GM18870 (cell line): ENCODE measurements around the gene WBP11.
"Not testable (repeated sequence)": the region's sequence is repeated elsewhere in the genome, so short reads cannot be mapped to it uniquely, and the experiment has no call there.

ENCODE experiments used
- ATAC-seq: cut with Tn5 transposase; IDR thresholded peaks from one replicate; pipeline ENCODE4 v1.9.1; 2021; ENCODE audit warnings: moderate library complexity; ENCODE audit not compliant: unreplicated experiment

The WBP11 gene

DNA sequence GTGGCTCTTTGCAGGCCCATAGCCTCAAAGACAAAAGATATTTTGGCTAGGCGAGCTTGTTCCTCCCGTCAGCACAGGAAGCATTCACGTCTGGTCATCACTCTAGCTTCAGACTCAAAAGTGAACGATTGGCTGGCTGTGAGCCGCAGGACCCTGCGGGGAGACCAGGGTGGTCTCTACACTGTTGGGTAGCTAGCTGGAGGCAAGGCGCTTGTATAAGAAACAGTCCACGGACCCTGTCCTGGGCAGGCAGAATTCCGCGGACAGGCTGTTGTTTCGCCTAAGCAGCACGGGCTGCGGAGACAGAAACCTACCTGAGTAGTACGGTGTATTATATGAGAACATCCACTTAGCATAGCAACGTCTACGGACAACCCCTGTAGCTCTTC lies 29.6 kb downstream of the WBP11 start:
- ATAC-seq, result peak; percentile 18

DNA sequence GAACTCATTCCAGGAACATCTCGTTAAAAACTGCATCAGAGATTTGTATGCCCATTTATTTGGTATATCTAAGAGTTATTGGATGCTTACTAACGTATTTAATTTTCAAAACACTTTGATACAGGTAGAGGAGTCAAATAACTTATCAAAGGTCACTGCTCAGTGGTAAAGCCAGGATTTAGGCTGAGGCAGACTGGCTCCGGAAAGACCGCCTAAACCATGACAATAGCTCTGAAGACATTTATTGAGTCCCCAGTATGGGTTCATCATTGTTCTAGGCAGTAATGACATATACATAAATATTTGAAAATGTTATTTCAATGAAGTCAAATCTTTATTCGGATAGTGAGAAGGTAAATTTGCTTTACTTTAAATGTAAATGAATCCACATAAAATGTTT lies 30.3 kb downstream of the WBP11 start:
- ATAC-seq, result no peak

DNA sequence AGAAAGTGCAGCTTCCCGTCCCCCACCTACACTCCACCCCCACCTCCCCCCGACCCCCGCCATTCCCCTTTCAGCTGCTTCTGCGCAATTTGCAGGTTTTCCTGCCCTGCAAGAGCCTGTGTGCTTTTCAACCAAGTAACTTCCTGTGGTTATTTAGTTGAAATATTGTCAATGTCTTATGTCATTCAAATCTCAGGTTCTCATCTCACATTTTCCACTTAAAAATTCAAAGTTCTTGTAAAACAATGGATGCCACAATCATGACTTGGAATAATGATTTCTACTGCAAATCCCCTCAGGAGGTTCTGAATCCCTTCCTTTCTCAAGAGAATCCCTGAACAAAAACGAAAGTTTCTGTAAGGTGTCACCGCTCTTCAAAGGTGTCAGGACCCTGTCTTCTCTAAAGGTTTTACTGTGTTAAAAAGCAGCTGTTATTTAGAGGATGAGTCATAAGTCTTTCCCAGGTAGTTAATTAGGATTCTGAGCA lies 31.6 kb downstream of the WBP11 start:
- ATAC-seq, result no peak

DNA sequence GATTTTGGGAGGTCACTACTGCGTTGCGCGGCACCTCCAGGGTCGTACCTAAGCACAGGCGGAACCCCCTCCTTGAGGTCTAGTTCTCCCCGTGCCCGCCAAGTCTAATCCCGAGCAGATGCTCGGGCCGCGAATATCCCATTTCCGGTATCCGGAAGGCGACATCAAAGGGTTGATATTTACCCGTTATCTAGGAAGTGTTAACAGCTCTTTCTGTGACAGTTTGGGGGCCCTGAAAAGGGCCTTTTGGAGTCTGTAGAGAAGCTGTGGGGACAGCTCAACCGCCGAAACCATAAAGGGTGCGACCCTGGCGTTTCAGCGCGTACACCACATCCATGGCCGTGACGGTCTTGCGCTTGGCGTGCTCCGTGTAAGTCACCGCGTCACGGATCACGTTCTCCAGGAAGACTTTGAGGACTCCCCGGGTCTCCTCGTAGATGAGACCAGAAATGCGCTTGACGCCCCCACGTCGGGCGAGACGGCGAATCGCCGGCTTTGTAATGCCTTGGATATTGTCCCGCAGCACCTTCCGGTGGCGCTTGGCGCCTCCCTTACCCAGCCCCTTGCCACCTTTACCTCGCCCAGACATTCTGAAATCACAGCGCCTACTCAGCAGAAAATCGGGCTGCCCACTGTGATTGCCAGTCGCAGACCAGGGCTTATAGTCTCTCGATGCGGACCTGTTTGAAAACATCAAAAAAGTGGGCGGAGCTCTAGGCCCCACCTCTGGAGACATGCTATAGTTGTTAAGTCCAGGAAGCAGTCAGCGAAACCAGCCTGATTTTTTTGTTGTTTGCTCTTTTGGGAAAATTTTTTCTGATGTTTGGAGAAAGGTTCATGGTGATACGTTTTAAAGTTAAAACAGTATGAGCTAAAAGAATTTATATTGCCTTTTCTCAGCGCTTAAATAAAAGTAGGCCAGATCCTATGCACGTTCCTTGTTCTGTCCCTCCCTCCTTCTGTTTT lies 32.5 kb downstream of the WBP11 start:
- peak; percentile 36 for ATAC-seq

DNA sequence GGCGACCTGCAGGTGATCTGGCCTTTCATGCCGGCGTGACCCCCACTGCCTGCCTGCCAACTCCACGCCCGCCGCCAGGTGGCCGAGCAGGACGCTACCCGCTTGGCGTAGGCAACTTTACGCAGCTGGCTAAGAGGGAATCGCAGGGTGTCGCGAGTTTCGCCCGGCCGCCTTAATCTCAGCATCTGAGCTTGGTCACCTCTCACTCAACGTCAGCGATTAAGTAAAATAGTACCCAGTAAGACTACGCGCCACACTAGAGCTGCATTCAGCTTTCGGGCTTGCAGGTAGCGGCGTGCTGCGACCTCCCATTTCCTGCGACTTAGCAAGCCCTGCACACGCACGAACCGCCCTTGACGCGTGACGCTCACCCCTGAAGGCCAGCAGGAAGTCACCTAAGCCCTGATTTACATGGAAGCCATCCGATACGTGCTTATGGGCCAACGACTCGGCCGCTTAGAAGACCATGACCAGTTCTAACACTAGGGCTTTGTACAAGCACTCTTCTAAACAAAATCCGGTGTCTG lies 33.2 kb downstream of the WBP11 start:
- ATAC-seq, result peak; percentile 26

DNA sequence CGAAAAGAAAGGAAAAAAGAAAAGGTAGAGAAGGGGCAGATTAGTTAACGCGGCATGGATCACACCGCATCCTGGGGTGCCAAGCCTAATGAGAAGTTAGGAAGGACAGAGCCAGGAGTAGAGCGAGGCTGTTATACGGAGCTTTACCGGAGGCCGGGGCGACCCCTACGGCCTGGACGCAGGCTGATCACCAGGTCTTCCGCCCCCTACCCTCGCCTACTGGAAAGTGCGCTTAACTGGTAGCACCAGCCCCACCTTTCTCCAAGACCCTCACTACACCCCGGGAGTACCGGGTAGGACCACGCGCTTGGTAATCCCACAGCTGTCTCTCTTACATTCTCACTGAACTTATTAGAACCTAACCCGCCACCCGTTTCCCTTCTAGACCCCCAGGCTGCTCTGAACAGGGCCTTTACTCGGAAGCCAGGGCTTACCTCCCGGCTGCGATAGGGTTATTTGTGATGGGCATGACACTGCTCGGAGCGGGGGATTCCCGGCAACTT lies 33.8 kb downstream of the WBP11 start:
- ATAC-seq, result no peak

DNA sequence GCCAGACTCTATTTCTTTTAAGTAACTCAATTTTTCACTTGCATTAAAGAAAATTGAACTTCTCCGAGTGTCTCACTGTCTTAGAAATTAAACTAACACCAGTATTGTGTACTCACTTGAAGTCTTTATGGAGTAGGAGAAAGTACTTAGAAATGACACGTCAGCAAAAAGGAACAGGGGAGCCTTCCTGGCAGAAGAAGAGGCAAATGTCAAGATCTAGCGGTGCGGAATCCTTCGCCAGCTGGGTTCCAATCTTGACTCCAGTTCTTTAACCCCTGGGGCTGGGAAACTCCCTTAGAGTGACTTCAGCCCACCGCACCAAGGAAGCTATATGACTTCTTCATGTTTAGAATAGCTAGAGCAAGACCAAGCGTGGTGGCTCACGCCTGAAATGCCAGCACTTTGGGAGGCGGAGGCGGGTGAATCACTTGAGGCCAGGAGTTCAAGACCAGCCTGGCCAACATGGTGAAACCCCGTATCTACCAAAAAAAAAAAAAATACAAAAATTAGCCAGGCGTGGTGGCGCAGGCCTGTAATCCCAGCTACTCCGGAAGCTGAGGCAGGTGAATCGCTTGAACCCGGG lies 34.4 kb downstream of the WBP11 start:
- ATAC-seq, result no peak

DNA sequence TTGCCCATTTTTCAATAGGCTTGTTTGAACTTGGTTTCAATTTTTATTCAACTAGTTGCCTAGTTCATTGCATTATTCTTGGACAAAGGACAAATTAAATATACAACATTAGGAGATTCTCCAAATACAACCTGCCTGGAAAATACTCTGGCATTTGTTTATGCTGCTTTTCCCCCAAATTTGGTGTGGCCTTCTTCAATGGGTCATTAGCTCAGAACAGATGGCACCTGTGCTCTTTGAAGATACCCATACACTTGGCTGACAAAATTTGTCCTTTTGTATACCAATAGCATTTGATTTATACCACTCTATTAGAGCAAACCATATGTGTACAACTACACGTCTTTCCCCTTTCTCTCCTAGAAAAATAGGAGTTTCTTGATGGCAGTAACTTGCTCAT lies 35.7 kb downstream of the WBP11 start:
- no peak for ATAC-seq

DNA sequence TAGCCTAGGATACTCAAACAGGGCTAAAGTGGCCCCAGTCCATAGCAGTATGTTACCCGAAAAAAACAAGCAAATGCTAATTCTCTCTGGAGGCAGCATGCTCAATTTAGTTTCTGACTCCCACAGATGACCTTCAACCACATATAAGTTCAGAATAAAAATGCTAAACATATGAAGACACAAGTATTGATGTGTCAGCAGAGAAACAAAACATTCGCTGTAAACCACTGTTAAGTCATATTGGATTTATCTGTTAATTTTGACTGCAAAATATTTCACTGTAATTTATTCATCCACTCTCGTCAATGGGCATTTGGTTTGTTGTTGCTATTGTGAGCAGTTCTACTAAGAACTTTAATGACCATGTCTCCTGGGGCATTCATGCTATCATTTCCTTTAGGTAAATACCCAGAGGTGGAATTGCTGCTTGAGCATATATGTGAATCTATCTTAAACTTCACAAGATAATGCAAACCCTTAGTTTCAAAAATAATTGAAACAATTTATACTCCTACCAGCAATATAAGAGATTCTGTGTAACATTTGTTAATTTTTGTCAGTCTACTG lies 36.5 kb downstream of the WBP11 start:
- ATAC-seq, result no peak

DNA sequence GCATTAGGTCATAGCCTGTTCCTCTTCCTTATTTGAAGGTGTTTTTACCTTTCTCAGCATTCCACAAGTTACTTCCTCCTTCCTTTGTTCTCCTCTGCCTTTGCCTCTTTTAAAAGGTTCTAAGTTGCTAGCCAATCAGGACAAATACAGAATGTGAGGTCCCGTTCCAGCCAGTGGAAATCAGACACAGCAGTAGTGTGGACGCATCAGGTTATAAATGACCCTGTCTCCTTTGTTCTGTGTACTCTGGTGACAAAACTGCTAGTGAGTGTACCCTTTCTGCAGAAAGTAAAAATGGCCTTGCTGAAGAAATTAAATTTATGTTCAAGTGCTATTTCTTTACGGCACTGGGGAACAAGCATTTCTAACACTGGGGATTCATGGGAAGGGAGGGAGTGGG lies 37.3 kb downstream of the WBP11 start:
- not testable (repeated sequence) for ATAC-seq

DNA sequence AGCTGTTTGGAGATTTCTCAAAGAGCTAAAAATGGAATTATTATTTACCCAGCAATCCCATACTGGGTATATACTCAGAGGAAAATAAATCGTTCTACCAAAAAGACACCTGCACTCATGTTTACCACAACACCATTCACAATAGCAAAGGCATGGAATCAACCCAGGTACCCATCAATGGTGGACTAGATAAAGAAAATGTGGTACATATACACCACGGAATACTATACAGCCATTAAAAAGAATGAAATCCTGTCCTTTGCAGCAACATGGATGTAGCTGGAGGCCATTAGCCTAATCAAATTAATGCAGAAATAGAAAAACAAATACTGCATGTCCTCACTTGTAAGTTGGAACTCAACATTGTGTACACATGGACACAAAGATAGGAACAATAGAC lies 37.9 kb downstream of the WBP11 start:
- no peak for ATAC-seq

DNA sequence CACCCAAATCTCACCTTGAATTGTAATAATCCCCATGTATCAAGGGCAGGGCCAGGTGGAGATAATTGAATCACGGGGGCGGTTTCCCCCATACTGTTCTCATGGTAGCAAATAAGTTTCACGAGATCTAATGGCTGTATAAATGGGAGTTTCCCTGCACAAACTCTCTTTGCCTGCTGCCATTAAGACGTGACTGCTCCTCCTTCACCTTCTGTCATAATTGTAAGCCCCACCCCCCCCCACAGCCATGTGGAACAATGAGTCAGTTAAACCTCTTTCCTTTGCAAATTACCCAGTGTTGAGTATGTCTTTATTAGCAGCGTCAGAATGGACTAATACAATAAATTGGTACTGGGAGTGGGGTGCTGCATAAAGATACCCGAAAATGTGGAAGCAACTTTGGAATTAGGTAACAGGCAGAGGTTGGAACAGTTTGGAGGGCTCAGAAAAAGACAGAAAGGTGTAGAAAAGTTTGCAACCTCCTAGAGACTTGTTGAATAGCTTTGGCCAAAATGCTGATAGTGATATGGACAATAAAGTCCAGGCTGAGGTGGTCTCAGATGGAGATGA lies 43.5 kb downstream of the WBP11 start:
- not testable (repeated sequence) for ATAC-seq

DNA sequence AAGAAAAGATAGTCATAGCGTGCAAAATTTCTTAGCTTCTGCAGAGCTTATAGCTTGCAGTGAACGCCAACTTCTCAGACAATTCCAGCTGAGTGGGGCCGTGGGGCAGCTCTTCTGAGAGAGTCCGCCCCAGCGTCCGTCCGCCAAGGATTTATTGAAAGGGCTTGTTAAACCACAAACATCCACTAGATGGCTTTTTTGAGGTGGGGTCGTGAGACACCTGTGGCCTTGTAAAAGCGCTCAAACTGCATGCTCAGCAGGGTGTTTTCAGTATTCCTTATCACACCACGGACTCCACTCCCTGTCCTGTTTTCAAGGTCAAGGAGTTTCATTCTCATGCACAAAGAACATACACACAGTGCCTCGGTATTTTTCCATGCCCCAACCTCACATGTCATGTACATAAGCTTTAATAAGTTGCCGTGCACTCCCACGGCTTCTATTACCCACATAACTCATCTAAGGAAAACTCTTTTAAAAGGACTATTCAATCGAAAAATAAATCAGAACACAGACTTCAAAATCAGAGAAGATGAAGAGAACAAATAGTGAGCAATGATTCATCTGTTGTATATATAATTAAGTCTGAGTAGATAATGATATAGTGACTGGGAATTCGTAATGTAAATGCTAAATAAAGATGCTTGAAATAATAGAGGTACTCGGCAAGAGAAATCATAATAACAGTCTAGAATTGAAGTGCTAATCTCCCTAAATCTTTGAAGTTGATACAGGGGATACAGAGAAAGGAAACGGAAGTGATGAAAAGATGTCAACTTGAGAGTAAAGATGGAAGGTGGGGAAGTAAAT lies 46.7 kb downstream of the WBP11 start:
- ATAC-seq, result no peak

DNA sequence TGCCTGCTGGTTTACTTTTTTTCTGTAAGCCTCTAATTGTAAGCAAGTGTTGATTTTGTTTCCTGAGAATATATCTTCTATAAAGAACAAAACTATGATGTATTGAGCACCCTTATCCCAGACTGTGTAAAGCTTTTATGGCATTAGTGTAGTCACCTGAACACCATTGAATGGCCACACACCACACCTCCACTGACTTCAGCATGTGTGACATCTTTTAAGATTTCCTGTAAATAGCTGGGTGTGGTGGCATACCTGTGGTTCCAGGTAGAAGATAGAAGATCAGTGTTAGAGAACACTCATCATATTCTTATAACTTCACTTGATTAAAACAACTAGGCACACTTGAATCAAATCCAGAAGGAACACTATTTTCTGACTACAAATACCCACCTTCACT lies 51.3 kb downstream of the WBP11 start:
- ATAC-seq, result no peak

DNA sequence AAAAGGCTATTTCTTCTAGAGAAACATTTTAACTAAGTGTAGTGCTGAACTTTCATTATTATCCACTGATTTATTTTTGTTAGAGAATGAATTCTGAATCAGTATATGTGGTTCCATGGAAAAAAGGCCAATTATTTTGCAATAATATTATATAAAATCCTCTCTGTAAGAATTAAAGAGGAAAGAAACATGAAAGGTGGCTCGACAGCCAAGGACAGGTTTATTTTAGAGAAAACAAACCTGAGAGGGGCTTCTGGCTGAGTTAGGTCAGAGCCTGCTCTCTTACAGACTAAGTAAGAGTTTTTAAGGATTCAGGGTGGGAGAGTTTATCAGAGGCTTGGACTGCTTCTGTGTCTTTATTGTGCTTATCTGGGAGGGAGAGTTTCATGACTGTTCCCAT lies 60.2 kb downstream of the WBP11 start:
- ATAC-seq, result no peak

DNA sequence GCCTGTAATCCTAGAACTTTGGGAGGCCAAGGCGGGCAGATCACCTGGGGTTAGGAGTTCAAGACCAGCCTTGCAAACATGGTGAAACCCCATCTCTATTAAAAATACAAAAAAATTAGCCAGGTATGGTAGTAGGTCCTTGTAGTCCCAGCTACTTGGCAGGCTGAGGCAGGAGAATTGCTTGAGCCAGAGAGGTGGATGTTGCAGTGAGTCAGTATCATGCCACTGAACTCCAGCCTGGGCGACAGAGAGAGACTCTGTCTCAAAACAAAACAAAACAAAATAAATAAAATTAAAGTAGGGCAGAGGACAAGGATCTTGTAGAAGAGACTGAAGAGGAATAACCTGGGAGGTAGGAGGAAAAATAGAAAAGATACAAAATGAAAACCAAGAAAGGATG lies 61.3 kb downstream of the WBP11 start:
- no peak for ATAC-seq

DNA sequence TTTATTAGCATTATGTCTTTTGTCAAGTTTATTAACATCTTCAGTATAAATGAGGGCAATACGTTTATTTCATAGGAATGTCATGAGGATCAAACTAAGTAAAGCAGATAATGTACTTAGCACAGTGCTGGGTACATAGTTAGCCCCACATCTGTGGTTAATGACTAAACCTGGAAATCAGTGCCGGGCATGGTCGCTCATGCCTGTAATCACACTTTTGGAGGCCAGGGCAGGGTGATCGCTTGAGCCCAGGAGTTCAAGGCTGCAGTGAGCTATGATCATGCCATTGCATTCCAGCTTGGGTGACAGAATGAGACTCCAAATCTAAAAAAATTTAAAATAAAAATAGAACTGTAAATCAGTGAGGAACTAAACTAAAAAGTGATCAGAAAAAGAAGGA lies 62.1 kb downstream of the WBP11 start:
- ATAC-seq, result no peak

DNA sequence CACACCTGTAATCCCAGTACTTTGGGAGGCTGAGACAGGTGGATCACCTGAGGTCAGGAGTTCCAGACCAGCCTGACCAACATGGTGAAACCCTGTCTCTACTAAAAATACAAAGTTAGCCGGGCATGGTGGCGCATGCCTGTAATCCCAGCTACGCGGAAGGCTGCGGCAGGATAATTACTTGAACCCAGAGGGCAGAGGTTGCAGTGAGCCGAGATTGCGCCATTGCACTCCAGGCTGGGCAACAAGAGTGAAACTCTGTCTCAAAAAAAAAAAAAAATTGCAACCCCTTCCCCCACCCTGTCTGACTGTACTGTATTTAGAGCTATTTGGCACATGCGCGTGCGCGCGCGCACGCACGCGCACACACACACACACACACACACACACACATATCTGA lies 66.8 kb downstream of the WBP11 start:
- not testable (repeated sequence) for ATAC-seq
